Mesenchymal stem cell (in vitro differentiated cells and primary cell): Measurements from ENCODE around the gene SYDE2.

Experiments used
- DNase-seq: peaks from one replicate; pipeline ENCODE4 v3.0.0-alpha.2; 2013
- H2AFZ ChIP-seq: one replicate; pipeline ENCODE4 v1.6.1; 2013; ENCODE audit warnings: low read depth, mild to moderate bottlenecking, control low read depth, inconsistent platforms, low read length, moderate library complexity
- H2AK5ac ChIP-seq: 2 replicates; pipeline ENCODE4 v1.6.1; 2013; ENCODE audit warnings: low read length, moderate library complexity, mild to moderate bottlenecking, inconsistent platforms; ENCODE audit not compliant: severe bottlenecking
- H2BK120ac ChIP-seq: one replicate; pipeline ENCODE4 v1.6.1; 2013; ENCODE audit warnings: low read depth, mild to moderate bottlenecking, inconsistent platforms, low read length, moderate library complexity
- H2BK12ac ChIP-seq, 2 experiments: one replicate each; pipeline ENCODE4 v1.6.1; 2013; ENCODE audit warnings: inconsistent platforms in 2 of 2, low read length in 2 of 2, mild to moderate bottlenecking in 2 of 2, moderate library complexity in 2 of 2, control low read depth in 1 of 2
- H2BK15ac ChIP-seq: one replicate; pipeline ENCODE4 v1.6.1; 2013; ENCODE audit warnings: mild to moderate bottlenecking, low read depth, inconsistent platforms; ENCODE audit not compliant: poor library complexity, severe bottlenecking
- H2BK5ac ChIP-seq: 2 replicates; pipeline ENCODE4 v1.6.1; 2013; ENCODE audit warnings: low read depth, mild to moderate bottlenecking, low read length, control low read depth, inconsistent platforms; ENCODE audit not compliant: poor library complexity, severe bottlenecking
- H3K14ac ChIP-seq, 2 experiments: one replicate each; pipeline ENCODE4 v1.6.1; 2013; ENCODE audit warnings: inconsistent platforms in 2 of 2, low read length in 2 of 2, control low read depth in 1 of 2, mild to moderate bottlenecking in 1 of 2, moderate library complexity in 1 of 2
- H3K18ac ChIP-seq, 2 experiments: one replicate each; pipeline ENCODE4 v1.6.1; 2013; ENCODE audit warnings: inconsistent platforms in 2 of 2, low read length in 2 of 2, control low read depth in 1 of 2, low read depth in 1 of 2, mild to moderate bottlenecking in 1 of 2
- H3K23ac ChIP-seq, 2 experiments: one replicate each; pipeline ENCODE4 v1.6.1; 2013; ENCODE audit warnings: inconsistent platforms in 2 of 2, low read length in 2 of 2, mild to moderate bottlenecking in 2 of 2, moderate library complexity in 2 of 2, control low read depth in 1 of 2
- H3K27ac ChIP-seq: 2 replicates; pipeline ENCODE4 v1.5.1; 2013; ENCODE audit warnings: mild to moderate bottlenecking, moderate library complexity, low read length, control low read depth, inconsistent platforms; ENCODE audit not compliant: poor library complexity, severe bottlenecking
- H3K27me3 ChIP-seq, 2 experiments: 2 replicates each; pipeline versions ENCODE4 v1.6.1 to v1.7.0; 2013; ENCODE audit warnings: low read length in 2 of 2, mild to moderate bottlenecking in 2 of 2, moderate library complexity in 2 of 2, control low read depth in 1 of 2, inconsistent platforms in 1 of 2; ENCODE audit not compliant: control insufficient read depth in 1 of 2, insufficient read depth in 1 of 2
- H3K36me3 ChIP-seq, 2 experiments: 2 replicates each; pipeline versions ENCODE4 v1.6.1 to v1.7.0; 2013; ENCODE audit warnings: low read length in 2 of 2, control low read depth in 1 of 2, inconsistent platforms in 1 of 2, low read depth in 1 of 2, mild to moderate bottlenecking in 1 of 2; ENCODE audit not compliant: insufficient read depth in 2 of 2, control insufficient read depth in 1 of 2
- H3K4ac ChIP-seq, 2 experiments: one replicate each; pipeline ENCODE4 v1.6.1; 2013; ENCODE audit warnings: inconsistent platforms in 2 of 2, low read length in 2 of 2, mild to moderate bottlenecking in 2 of 2, moderate library complexity in 2 of 2, control low read depth in 1 of 2, low read depth in 1 of 2
- H3K4me1 ChIP-seq: 2 replicates; pipeline ENCODE4 v1.6.1; 2013; ENCODE audit warnings: low read depth, low read length, control low read depth; ENCODE audit not compliant: control insufficient read depth, insufficient read depth
- H3K4me2 ChIP-seq: 2 replicates; pipeline ENCODE4 v1.6.1; 2013; ENCODE audit warnings: low read length, mild to moderate bottlenecking, inconsistent platforms; ENCODE audit not compliant: poor library complexity, severe bottlenecking
- H3K4me3 ChIP-seq, 2 experiments: 2 replicates each; pipeline versions ENCODE4 v1.5.1 to v1.7.0; 2013; ENCODE audit warnings: low read length in 2 of 2, mild to moderate bottlenecking in 2 of 2, control low read depth in 1 of 2, low read depth in 1 of 2; ENCODE audit not compliant: insufficient read depth in 1 of 2
- H3K79me1 ChIP-seq: replicated peaks from 2 replicates; pipeline ENCODE4 v1.6.1; 2013; ENCODE audit warnings: mild to moderate bottlenecking, control low read depth, low read length, inconsistent platforms; ENCODE audit not compliant: poor library complexity, severe bottlenecking
- H3K9ac ChIP-seq: 2 replicates; pipeline ENCODE4 v1.7.0; 2013; ENCODE audit warnings: mild to moderate bottlenecking, low read length, moderate library complexity
- H3K9me3 ChIP-seq: 2 replicates; pipeline ENCODE4 v1.7.0; 2013; ENCODE audit warnings: mild to moderate bottlenecking, low read length; ENCODE audit not compliant: control insufficient read depth
- H4K8ac ChIP-seq: one replicate; pipeline ENCODE4 v1.6.1; 2013; ENCODE audit warnings: inconsistent platforms, mild to moderate bottlenecking, low read length, moderate library complexity
- H4K91ac ChIP-seq: one replicate; pipeline ENCODE4 v1.6.1; 2013; ENCODE audit warnings: mild to moderate bottlenecking, low read length, inconsistent platforms
- WGBS: methylation state at CpG from one replicate; pipeline ENCODE4 v1.1.7; 2013; ENCODE audit warnings: mixed read lengths; 5-methylcytosine and 5-hydroxymethylcytosine counted together

The SYDE2 gene

DNA sequence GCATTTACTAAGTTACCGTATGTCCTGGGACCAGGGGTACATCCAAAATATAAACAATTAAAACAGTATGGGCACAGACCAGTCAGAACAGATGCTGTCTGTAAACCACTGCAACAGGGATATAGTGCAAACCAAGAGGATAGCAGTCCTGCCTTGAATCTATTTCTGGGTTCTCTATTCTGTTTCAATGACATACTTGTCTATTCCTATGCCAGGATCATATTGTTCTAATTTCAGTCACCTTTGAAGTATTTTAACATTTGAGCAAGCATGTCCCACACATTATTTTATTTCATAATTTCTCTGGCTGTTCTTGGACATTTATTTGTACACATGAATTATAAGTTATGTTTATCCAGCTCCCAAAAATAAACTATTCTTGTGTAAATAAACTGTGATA, 28.2 kb upstream of the SYDE2 start:
- Histone ChIP-seq H2BK15ac (no peak overlapping the region), H2BK120ac (no peak overlapping the region), H3K9me3 (no peaks in the 10 kb centered on the region), H3K27ac (no peak overlapping the region), H3K79me1 (no peaks in the 10 kb centered on the region), H3K27me3 (no peaks in the 10 kb centered on the region), H4K8ac (no peak overlapping the region), H3K4me3 (no peak overlapping the region), H3K4me1 (no peaks in the 10 kb centered on the region), H3K4me2 (no peak overlapping the region), H3K14ac (no peak overlapping the region), H2AK5ac (no peak overlapping the region), H2BK5ac (no peak overlapping the region), H2BK12ac (no peak overlapping the region), H3K18ac (no peak overlapping the region), H4K91ac (no peak overlapping the region), H3K9ac (no peak overlapping the region), H2AFZ (no peak overlapping the region), H3K36me3 (no peaks in the 10 kb centered on the region), H3K4ac (no peak overlapping the region), H3K23ac (no peak overlapping the region)
- DNase-seq, result no peak
- 85% methylated on average over 1 of the region's 1 CpG for WGBS

DNA sequence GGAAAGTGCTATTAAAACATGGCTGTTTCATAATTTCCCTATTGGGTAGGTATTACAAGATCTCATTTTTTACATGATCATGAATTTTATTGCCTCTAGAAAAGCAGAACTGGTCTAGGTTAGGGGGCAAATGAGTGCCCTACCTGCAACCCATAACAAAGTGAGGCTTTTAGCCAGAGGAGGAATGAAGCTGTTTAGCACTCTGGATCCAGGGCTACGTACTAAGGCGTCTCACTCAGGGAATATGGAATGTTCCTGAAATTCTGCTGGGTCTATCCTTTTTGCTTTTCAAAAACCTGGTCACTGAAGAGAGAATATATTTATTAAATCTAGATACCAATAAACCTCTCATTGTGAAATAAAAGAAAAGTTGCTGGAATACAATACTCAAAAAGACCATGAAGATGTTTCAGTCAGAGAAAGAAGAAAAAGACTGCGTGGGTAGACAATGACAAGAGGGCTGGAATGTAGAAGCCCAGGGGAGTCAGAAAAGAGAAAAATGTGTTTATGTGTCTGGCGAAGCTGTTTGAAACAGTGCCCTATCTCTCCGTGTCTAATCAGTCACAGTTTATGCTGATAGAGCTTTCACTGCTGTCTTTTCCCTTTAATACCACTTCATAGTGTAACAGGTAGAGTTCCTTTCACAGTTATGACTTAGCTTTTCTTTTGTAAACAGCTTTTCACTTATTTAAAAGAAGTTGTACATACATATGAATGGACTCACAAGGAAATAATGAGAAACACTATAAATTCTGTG, 25.0 kb upstream of the SYDE2 start:
- Histone ChIP-seq H3K27ac (no peak overlapping the region), H2BK120ac (no peak overlapping the region), H3K27me3 (peaks cover 0 to 3% of the 10 kb centered on the region in 2 experiments), H2AK5ac (no peak overlapping the region), H3K9me3 (no peaks in the 10 kb centered on the region), H3K36me3 (no peaks in the 10 kb centered on the region), H4K91ac (no peak overlapping the region), H3K23ac (no peak overlapping the region), H4K8ac (no peak overlapping the region), H3K14ac (no peak overlapping the region), H2BK12ac (no peak overlapping the region), H2AFZ (no peak overlapping the region), H3K9ac (no peak overlapping the region), H3K18ac (no peak overlapping the region), H3K79me1 (no peaks in the 10 kb centered on the region), H3K4me3 (no peak overlapping the region), H2BK5ac (no peak overlapping the region), H3K4me2 (no peak overlapping the region), H2BK15ac (no peak overlapping the region), H3K4ac (no peak overlapping the region), H3K4me1 (no peaks in the 10 kb centered on the region)
- WGBS, result 60% methylated on average over 3 of the region's 5 CpGs
- DNase-seq, result no peak

DNA sequence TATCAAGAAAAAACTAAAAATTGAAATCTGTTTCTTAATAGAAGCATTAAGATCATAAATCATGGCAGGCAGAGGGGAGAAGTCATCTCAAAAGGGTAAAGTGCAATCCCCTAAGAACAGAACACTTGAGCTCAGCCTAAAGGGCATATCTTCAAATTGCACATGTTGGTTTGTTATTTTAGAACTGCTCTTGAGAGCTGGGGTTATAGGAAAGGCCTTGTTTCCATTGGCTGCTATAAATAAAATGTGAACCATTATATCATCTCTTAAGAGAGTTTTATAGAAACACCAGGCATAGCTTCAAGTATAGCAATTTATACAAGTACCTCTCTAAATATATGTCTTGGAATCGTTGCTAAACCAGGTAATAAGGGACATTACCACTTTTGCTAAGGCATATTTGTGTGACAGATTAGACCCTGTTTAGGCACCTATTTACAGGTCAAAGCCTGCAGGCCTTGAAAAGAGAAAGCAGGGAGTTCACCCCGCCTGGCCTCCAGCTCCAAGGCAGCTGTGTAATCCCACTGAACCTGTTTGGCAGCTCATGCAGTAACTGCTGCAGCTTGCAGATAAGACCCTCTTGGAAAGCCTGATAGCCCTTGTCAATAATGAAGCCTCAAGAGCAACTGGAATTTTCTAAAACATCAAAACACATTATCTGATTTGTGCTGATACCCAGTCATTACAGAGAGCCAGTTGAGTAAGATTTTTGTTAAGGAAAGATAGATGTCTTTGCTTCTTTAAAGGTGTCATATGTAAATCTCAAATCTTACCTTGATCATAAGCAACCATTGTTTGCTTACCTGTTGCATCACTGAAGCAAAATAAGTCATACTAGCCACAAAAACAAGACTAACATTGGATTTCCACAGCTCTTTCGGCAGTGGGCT, 24.2 kb upstream of the SYDE2 start:
- Histone ChIP-seq H3K4me3 (no peak overlapping the region), H3K27ac (no peak overlapping the region), H3K18ac (no peak overlapping the region), H2BK5ac (no peak overlapping the region), H3K4me2 (no peak overlapping the region), H3K9me3 (no peaks in the 10 kb centered on the region), H3K79me1 (no peaks in the 10 kb centered on the region), H2AFZ (no peak overlapping the region), H2BK12ac (no peak overlapping the region), H2BK15ac (no peak overlapping the region), H3K4me1 (no peaks in the 10 kb centered on the region), H3K14ac (no peak overlapping the region), H4K91ac (no peak overlapping the region), H2BK120ac (no peak overlapping the region), H3K23ac (no peak overlapping the region), H3K27me3 (peaks cover 2 to 10% of the 10 kb centered on the region in 2 experiments), H3K36me3 (no peaks in the 10 kb centered on the region), H2AK5ac (no peak overlapping the region), H4K8ac (no peak overlapping the region), H3K4ac (no peak overlapping the region), H3K9ac (no peak overlapping the region)
- WGBS, result 29% methylated on average over 2 of the region's 3 CpGs
- peak; percentile 49 for DNase-seq

DNA sequence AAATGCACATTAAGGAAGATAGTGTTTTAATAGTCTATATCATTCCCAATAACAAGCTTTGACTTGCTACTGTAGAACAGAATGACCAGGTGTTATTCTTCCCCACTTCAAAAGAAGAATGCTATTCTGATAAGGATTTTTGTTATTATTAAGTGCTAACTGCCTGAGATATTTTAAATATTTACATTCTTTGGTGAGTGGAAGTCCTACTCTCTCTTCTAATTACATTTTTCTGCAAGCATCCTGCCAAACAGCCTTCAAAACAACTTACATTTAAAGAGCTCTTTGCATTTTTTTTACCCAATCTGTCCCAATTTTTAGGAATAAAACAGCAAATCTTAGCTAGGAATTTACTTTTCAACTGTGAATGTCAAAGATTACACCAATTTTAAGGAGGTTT, 23.5 kb upstream of the SYDE2 start:
- no peak overlapping the region for H3K14ac ChIP-seq
- no peak overlapping the region for H4K8ac ChIP-seq
- DNase-seq, result no peak
- no peak overlapping the region for H3K4me3 ChIP-seq
- no peak overlapping the region for H2BK5ac ChIP-seq
- H2AFZ ChIP-seq, result no peak overlapping the region
- peaks cover 2 to 17% of the 10 kb centered on the region in 2 experiments for H3K27me3 ChIP-seq
- no peak overlapping the region for H3K23ac ChIP-seq
- H3K9me3 ChIP-seq, result no peaks in the 10 kb centered on the region
- H3K4me1 ChIP-seq, result no peaks in the 10 kb centered on the region
- H2AK5ac ChIP-seq, result no peak overlapping the region
- H3K9ac ChIP-seq, result no peak overlapping the region
- no peak overlapping the region for H2BK120ac ChIP-seq
- no peak overlapping the region for H3K4ac ChIP-seq
- no peak overlapping the region for H3K18ac ChIP-seq
- no peak overlapping the region for H3K27ac ChIP-seq
- H4K91ac ChIP-seq, result no peak overlapping the region
- H2BK12ac ChIP-seq, result no peak overlapping the region
- no peaks in the 10 kb centered on the region for H3K79me1 ChIP-seq
- H3K36me3 ChIP-seq, result no peaks in the 10 kb centered on the region
- H3K4me2 ChIP-seq, result no peak overlapping the region
- H2BK15ac ChIP-seq, result no peak overlapping the region
